ENCODE measurements around the gene ZNF169.
"Not testable (repeated sequence)": the region's sequence is repeated elsewhere in the genome, so short reads cannot be mapped to it uniquely, and the experiment has no call there.

Gene ZNF169

DNA sequence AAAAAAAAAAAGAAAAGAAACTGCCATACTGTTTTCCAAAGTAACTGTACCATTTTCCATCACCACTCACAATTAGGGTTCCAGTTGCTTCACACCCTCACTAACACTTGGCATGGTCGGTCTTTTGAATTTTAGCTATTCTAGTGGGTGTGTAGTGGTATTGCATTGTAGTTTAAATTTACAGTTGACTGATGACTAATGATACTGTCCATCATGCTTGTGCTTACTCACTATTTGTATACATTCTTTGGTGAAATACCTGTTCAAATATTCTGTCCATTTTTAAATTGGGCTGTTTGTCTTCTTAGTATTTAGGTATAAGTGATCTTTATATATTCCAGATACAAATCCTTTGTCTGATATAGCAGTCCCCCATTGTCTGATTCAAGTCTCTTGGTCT is 36.2 kb upstream of the ZNF169 start:
- H3K36me3 ChIP-seq, result no peaks in the 10 kb centered on the region
- H3K4me3 ChIP-seq, result no peak overlapping the region
- no peak overlapping the region for H3K27ac ChIP-seq
- intact Hi-C loops (cut with DNase I; ENCODE audit: low total_unique reads), result loop anchor here (10.0 kb wide), 1 partner anchor 538 kb away; no protein-coding TSS in a partner anchor
- H3K27me3 ChIP-seq, result no peaks in the 10 kb centered on the region
- TF ChIP-seq, protein P1, sequence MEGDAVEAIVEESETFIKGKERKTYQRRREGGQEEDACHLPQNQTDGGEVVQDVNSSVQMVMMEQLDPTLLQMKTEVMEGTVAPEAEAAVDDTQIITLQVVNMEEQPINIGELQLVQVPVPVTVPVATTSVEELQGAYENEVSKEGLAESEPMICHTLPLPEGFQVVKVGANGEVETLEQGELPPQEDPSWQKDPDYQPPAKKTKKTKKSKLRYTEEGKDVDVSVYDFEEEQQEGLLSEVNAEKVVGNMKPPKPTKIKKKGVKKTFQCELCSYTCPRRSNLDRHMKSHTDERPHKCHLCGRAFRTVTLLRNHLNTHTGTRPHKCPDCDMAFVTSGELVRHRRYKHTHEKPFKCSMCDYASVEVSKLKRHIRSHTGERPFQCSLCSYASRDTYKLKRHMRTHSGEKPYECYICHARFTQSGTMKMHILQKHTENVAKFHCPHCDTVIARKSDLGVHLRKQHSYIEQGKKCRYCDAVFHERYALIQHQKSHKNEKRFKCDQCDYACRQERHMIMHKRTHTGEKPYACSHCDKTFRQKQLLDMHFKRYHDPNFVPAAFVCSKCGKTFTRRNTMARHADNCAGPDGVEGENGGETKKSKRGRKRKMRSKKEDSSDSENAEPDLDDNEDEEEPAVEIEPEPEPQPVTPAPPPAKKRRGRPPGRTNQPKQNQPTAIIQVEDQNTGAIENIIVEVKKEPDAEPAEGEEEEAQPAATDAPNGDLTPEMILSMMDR (IDR thresholded peaks at IDR 0.05), result no peak
- DNase-seq, result no peak
- H3K4me1 ChIP-seq, result no peaks in the 10 kb centered on the region
- H3K9me3 ChIP-seq, result peaks cover 0 to 3% (median 0%) of the 10 kb centered on the region in 3 donors

GRCh38 chr9:94225413-94225812 is 33.7 kb upstream of the ZNF169 start:
- not testable (repeated sequence) for H3K36me3 ChIP-seq, H3K4me1 ChIP-seq, DNase-seq, H3K4me3 ChIP-seq, H3K27ac ChIP-seq, H3K27me3 ChIP-seq
- intact Hi-C loops (cut with DNase I; ENCODE audit: low total_unique reads), result loop anchor here (10.0 kb wide), 1 partner anchor 541 kb away; no protein-coding TSS in a partner anchor
- H3K9me3 ChIP-seq, result peaks cover 0 to 11% (median 5%) of the 10 kb centered on the region in 3 donors

- H3K4me3 ChIP-seq, result no peak overlapping the region
- no peaks in the 10 kb centered on the region for H3K4me1 ChIP-seq
- no peak for DNase-seq
- intact Hi-C loops (cut with DNase I; ENCODE audit: low total_unique reads), result loop anchor here (10.0 kb wide), 1 partner anchor 544 kb away; no protein-coding TSS in a partner anchor
- TF ChIP-seq, protein P1 (IDR thresholded peaks at IDR 0.05), result no peak
- H3K36me3 ChIP-seq, result no peaks in the 10 kb centered on the region
- peaks cover 0 to 13% (median 5%) of the 10 kb centered on the region in 3 donors for H3K9me3 ChIP-seq
- H3K27ac ChIP-seq, result no peak overlapping the region
- no peaks in the 10 kb centered on the region for H3K27me3 ChIP-seq
Measured at GRCh38 chr9:94228616-94229015, 30.5 kb upstream of the ZNF169 start.

- intact Hi-C loops (cut with DNase I; ENCODE audit: low total_unique reads), result no loop called here
Measured at GRCh38 chr9:94232428-94232827, 26.7 kb upstream of the ZNF169 start.

DNA sequence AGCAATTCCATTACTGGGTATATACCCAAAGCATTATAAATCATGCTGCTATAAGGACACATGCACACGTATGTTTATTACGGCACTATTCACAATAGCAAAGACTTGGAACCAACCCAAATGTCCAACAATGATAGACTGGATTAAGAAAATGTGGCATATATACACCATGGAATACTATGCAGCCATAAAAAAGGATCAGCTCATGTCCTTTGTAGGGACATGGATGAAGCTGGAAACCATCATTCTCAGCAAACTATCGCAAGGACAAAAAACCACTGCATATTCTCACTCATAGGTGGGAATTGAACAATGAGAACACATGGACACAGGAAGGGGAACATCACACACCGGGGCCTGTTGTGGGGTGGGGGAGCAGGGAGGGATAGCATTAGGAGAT is 18.0 kb upstream of the ZNF169 start:
- H3K4me3 ChIP-seq; H3K27me3 ChIP-seq; H3K27ac ChIP-seq; intact Hi-C loops (cut with DNase I; ENCODE audit: low total_unique reads); H3K9me3 ChIP-seq; DNase-seq; H3K36me3 ChIP-seq; H3K4me1 ChIP-seq: not testable (repeated sequence)

More at GRCh38 chr9:94232428-94232827, 26.7 kb upstream of the ZNF169 start:
- H3K27ac ChIP-seq, result no peak overlapping the region
- no peak for DNase-seq
- no peak overlapping the region for H3K4me3 ChIP-seq
- no peaks in the 10 kb centered on the region for H3K4me1 ChIP-seq
- peaks cover 0 to 10% (median 5%) of the 10 kb centered on the region in 3 donors for H3K9me3 ChIP-seq
- no peaks in the 10 kb centered on the region for H3K36me3 ChIP-seq
- H3K27me3 ChIP-seq, result no peaks in the 10 kb centered on the region
- TF ChIP-seq, protein P1 (IDR thresholded peaks at IDR 0.05), result no peak

DNA sequence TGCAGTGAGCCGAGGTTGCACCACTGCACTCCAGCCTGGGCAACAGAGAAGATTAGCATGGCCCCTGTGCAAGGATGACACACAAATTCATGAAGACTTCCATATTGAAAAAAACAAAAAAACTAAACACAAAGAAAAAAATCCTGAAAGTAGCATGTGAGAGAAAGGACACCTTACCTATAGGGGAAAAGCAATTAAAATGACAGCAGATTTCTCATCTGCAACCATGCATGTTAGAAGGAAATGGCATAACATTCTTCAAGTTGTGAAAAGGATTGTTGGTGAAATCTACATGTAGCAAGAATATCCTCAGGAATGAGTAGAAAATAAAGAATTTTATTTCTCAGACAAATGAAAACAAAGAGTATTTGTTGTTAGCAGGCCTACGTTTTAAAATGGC is 13.4 kb upstream of the ZNF169 start:
- Histone ChIP-seq H3K27ac (no peak overlapping the region), H3K4me3 (no peak overlapping the region), H3K4me1 (no peaks in the 10 kb centered on the region), H3K27me3 (no peaks in the 10 kb centered on the region), H3K36me3 (no peaks in the 10 kb centered on the region), H3K9me3 (no peaks in the 10 kb centered on the region)
- intact Hi-C loops (cut with DNase I; ENCODE audit: low total_unique reads), result no loop called here
- TF ChIP-seq, protein P1 (IDR thresholded peaks at IDR 0.05), result no peak
- no peak for DNase-seq

DNA sequence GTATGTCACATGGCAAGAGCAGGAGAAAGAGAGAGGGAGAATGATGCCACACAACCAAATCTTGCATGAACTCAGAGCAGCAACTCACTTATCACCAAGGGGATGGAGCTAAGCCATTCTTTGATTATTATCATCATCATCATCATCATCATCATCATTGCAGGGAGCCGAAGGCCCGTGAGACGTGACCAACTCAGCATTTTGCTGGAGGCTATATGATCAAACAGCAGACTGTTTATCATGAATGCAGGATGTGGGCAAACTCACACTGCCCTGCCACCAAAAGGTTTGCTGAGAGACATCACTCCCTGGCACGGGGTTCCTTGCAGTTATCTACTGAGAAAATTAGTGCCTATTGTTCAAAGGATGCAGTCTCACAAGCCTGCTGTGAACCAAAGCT is 8.6 kb upstream of the ZNF169 start:
- Histone ChIP-seq H3K4me1 (no peaks in the 10 kb centered on the region), H3K9me3 (no peaks in the 10 kb centered on the region), H3K4me3 (no peak overlapping the region), H3K27ac (no peak overlapping the region), H3K27me3 (no peaks in the 10 kb centered on the region), H3K36me3 (no peaks in the 10 kb centered on the region)
- intact Hi-C loops (cut with DNase I; ENCODE audit: low total_unique reads), result no loop called here
- TF ChIP-seq, protein P1 (IDR thresholded peaks at IDR 0.05), result no peak
- no peak for DNase-seq
